Spinal cord (tissue), 10 donors: ENCODE results near the gene ATP1B2. TPM values are rescaled to one million over a fixed set of nuclear protein-coding genes. Genes with fewer than 3 reads are reported as not detected.

Experiments
- DNase-seq, 6 donors: peaks; one replicate each; pipeline versions ENCODE4 v3.0.0 to v3.0.0-alpha.2; 2013 to 2015; ENCODE audit warnings: low spot score in 6 of 6, low read depth in 4 of 6
- H3K27ac ChIP-seq: one replicate; pipeline ENCODE4 v1.5.1; 2013; ENCODE audit warnings: low read depth, low read length, control low read depth
- H3K27me3 ChIP-seq: one replicate; pipeline ENCODE4 v1.6.1; 2013; ENCODE audit warnings: low read length; ENCODE audit not compliant: control insufficient read depth, insufficient read depth
- H3K36me3 ChIP-seq: one replicate; pipeline ENCODE4 v1.6.1; 2013; ENCODE audit warnings: low read length; ENCODE audit not compliant: control insufficient read depth, insufficient read depth
- H3K4me1 ChIP-seq: one replicate; pipeline ENCODE4 v1.6.1; 2013; ENCODE audit warnings: low read length; ENCODE audit not compliant: control insufficient read depth, insufficient read depth
- H3K4me3 ChIP-seq: one replicate; pipeline ENCODE4 v1.5.1; 2013; ENCODE audit warnings: low read depth, low read length, control low read depth
- H3K9me3 ChIP-seq: one replicate; pipeline ENCODE4 v1.6.1; 2013; ENCODE audit warnings: low read length; ENCODE audit not compliant: control insufficient read depth, insufficient read depth
- WGBS: methylation state at CpG from one replicate; pipeline ENCODE4 v1.1.5; 2013; ENCODE audit warnings: missing lambda C conversion rate; ENCODE audit not compliant: insufficient coverage; 5-methylcytosine and 5-hydroxymethylcytosine counted together
- polyA plus RNA-seq, 2 donors: library from polyadenylated mRNA; unstranded; fragments of 120-200 nt; gene quantifications; one replicate each; pipeline ENCODE4 v1.2.1, GENCODE V29; 2013; ENCODE audit not compliant: insufficient read length in 2 of 2
- total RNA-seq, 2 donors: library from RNA; depleted of rRNA in 1 of 2; stranded (reverse); fragments of 120-200 nt in 1 of 2; fragments of >200 nt in 1 of 2; gene quantifications; one replicate each; pipeline versions ENCODE4 v1.2.3 to v1.2.4, GENCODE V29; 2013 to 2014
- donor health status: healthy.

Gene ATP1B2
- total and polyA plus RNA-seq, 4 donors, result 29.1 to 332 (median 174) TPM

DNA sequence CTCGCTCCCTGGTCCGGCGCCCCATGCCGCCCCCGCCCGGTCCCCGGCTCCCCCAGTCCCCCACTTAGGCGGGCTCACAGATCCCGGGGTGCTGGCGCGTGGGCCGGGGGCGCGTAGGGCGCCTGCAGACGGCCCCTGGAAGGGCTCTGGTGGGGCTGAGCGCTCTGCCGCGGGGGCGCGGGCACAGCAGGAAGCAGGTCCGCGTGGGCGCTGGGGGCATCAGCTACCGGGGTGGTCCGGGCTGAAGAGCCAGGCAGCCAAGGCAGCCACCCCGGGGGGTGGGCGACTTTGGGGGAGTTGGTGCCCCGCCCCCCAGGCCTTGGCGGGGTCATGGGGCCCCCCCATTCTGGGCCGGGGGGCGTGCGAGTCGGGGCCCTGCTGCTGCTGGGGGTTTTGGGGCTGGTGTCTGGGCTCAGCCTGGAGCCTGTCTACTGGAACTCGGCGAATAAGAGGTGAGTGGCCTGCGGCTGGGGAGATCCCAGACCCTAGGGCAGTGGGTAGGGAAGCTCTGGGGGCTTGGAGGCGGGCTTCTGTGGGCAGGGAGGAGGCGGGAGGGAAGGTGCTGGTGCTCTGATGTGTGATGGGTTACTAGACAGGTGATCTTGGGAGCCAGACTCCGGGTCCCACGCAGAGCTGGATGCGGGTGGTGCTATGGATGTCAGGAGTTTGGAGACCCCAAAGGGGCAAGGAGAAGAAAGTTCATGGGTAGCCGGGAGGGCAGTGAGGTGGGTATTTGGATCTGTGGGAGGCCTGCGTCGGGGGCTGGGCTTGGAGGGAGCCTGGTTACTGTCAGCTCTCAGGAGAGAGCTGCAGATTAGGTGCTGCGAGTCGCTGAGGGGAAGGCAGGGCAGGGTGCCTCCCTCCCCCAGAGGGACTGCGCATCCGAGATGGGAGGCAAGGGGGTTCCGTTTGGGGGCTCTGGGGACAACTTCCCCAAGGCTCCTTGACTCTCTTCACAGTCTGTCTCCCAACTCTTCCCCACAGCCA is 54.8 kb downstream of the ATP1B2 start:
- WGBS, result under 1% methylated on average over 49 of the region's 50 CpGs
- Histone ChIP-seq H3K27ac (no peak overlapping the region), H3K27me3 (peaks cover 3% of the 10 kb centered on the region)

GRCh38 chr17:7706631-7707354 is 56.1 kb downstream of the ATP1B2 start:
- Histone ChIP-seq H3K4me1 (peaks cover 67% of the 10 kb centered on the region), H3K9me3 (no peaks in the 10 kb centered on the region), H3K27me3 (peaks cover 3% of the 10 kb centered on the region), H3K27ac (no peak overlapping the region), H3K4me3 (peak overlapping the region; percentile 60), H3K36me3 (peaks cover 40% of the 10 kb centered on the region)
- 90% methylated on average over 1 of the region's 3 CpGs for WGBS
- no peak for DNase-seq

More for the DNA sequence above, 54.8 kb downstream of the ATP1B2 start:
- peak in 1 of 6 donors; percentile 35 for DNase-seq
- Histone ChIP-seq H3K9me3 (no peaks in the 10 kb centered on the region), H3K36me3 (peaks cover 51% of the 10 kb centered on the region), H3K4me3 (peak overlapping the region; percentile 60), H3K4me1 (peaks cover 61% of the 10 kb centered on the region)

Other genes starting within 250 kb of the ATP1B2 start
- gene TMEM256, start 246.8 kb upstream of the ATP1B2 start, total RNA-seq, result 100 to 1,000 TPM in 1 of 2 donors, 10 to 100 TPM in 1; 70.9 to 130 TPM
- gene TMEM256, start 246.8 kb upstream of the ATP1B2 start, polyA plus RNA-seq, result 10 to 100 TPM; 48.6 to 54.7 TPM
- gene NLGN2, start 243.1 kb upstream of the ATP1B2 start, total RNA-seq, result 10 to 100 TPM; 21.5 to 25.3 TPM
- gene NLGN2, start 243.1 kb upstream of the ATP1B2 start, polyA plus RNA-seq, result 100 to 1,000 TPM; 196 to 210 TPM
- gene SPEM1, start 230.6 kb upstream of the ATP1B2 start, total RNA-seq, result not detected
- under 1 TPM in 1 of 2 donors, not detected in 1; 0.29 TPM for gene SPEM1, start 230.6 kb upstream of the ATP1B2 start, polyA plus RNA-seq
- gene SPEM2, start 225.3 kb upstream of the ATP1B2 start, total RNA-seq, result not detected
- gene SPEM2, start 225.3 kb upstream of the ATP1B2 start, polyA plus RNA-seq, result under 1 TPM; 0.23 to 0.67 TPM
- not detected for gene SPEM3, start 222.1 kb upstream of the ATP1B2 start, total RNA-seq
- under 1 TPM in 1 of 2 donors, not detected in 1; 0.05 TPM for gene SPEM3, start 222.1 kb upstream of the ATP1B2 start, polyA plus RNA-seq
- 1 to 10 TPM in 1 of 2 donors, under 1 TPM in 1; 0.69 to 1.3 TPM for gene TMEM102, start 215.5 kb upstream of the ATP1B2 start, total RNA-seq
- gene TMEM102, start 215.5 kb upstream of the ATP1B2 start, polyA plus RNA-seq, result 1 to 10 TPM; 2.1 to 2.4 TPM
- 10 to 100 TPM; 11.2 to 25.7 TPM for gene FGF11, start 211.4 kb upstream of the ATP1B2 start, total RNA-seq
- 10 to 100 TPM; 32.8 to 42.2 TPM for gene FGF11, start 211.4 kb upstream of the ATP1B2 start, polyA plus RNA-seq
- gene CHRNB1, start 205.9 kb upstream of the ATP1B2 start, total RNA-seq, result 10 to 100 TPM; 19.1 to 25.9 TPM
- gene CHRNB1, start 205.9 kb upstream of the ATP1B2 start, polyA plus RNA-seq, result 10 to 100 TPM; 20.9 TPM
- 10 to 100 TPM; 19.8 to 32.6 TPM for gene ZBTB4, start 171.3 kb upstream of the ATP1B2 start, total RNA-seq
- gene ZBTB4, start 171.3 kb upstream of the ATP1B2 start, polyA plus RNA-seq, result 10 to 100 TPM; 59.6 to 60.6 TPM
- gene SLC35G6, start 169.5 kb upstream of the ATP1B2 start, total RNA-seq, result not detected
- 1 to 10 TPM in 1 of 2 donors, under 1 TPM in 1; 0.40 to 1.4 TPM for gene SLC35G6, start 169.5 kb upstream of the ATP1B2 start, polyA plus RNA-seq
- 10 to 100 TPM; 50.3 to 61.9 TPM for gene POLR2A, start 166.6 kb upstream of the ATP1B2 start, total RNA-seq
- gene POLR2A, start 166.6 kb upstream of the ATP1B2 start, polyA plus RNA-seq, result 10 to 100 TPM; 90.9 to 92.7 TPM
- gene TNFSF12, start 101.9 kb upstream of the ATP1B2 start, total RNA-seq, result 10 to 100 TPM in 1 of 2 donors, 1 to 10 TPM in 1; 5.6 to 15.5 TPM
- gene TNFSF12, start 101.9 kb upstream of the ATP1B2 start, polyA plus RNA-seq, result 10 to 100 TPM; 23.5 to 31.4 TPM
- gene TNFSF13, start 92.2 kb upstream of the ATP1B2 start, total RNA-seq, result 1 to 10 TPM; 1.8 to 4.9 TPM
- gene TNFSF13, start 92.2 kb upstream of the ATP1B2 start, polyA plus RNA-seq, result 1 to 10 TPM; 4.2 to 4.5 TPM
- 10 to 100 TPM; 50.1 to 71.5 TPM for gene SENP3, start 89.0 kb upstream of the ATP1B2 start, total RNA-seq
- 10 to 100 TPM; 64.2 TPM for gene SENP3, start 89.0 kb upstream of the ATP1B2 start, polyA plus RNA-seq
- 10 to 100 TPM; 13.3 to 44.6 TPM for gene CD68, start 71.3 kb upstream of the ATP1B2 start, total RNA-seq
- 10 to 100 TPM; 48.9 to 52.1 TPM for gene CD68, start 71.3 kb upstream of the ATP1B2 start, polyA plus RNA-seq
- gene MPDU1, start 67.1 kb upstream of the ATP1B2 start, total RNA-seq, result 10 to 100 TPM; 41.2 to 77.3 TPM
- 10 to 100 TPM; 92.6 to 96.7 TPM for gene MPDU1, start 67.1 kb upstream of the ATP1B2 start, polyA plus RNA-seq
- gene SOX15, start 60.8 kb upstream of the ATP1B2 start, total RNA-seq, result 1 to 10 TPM; 1.2 to 6.8 TPM
- gene SOX15, start 60.8 kb upstream of the ATP1B2 start, polyA plus RNA-seq, result 10 to 100 TPM; 15.2 to 17.2 TPM
- 10 to 100 TPM; 35.4 to 59.3 TPM for gene FXR2, start 36.0 kb upstream of the ATP1B2 start, total RNA-seq
- 10 to 100 TPM; 54.1 to 66.8 TPM for gene FXR2, start 36.0 kb upstream of the ATP1B2 start, polyA plus RNA-seq
- 100 to 1,000 TPM in 1 of 2 donors, 10 to 100 TPM in 1; 33.5 to 124 TPM for gene SAT2, start 23.1 kb upstream of the ATP1B2 start, total RNA-seq
- 100 to 1,000 TPM in 1 of 2 donors, 10 to 100 TPM in 1; 97.8 to 108 TPM for gene SAT2, start 23.1 kb upstream of the ATP1B2 start, polyA plus RNA-seq
- 1 to 10 TPM in 1 of 2 donors, under 1 TPM in 1; 0.20 to 1.5 TPM for gene SHBG, start 20.8 kb upstream of the ATP1B2 start, total RNA-seq
- gene SHBG, start 20.8 kb upstream of the ATP1B2 start, polyA plus RNA-seq, result 1 to 10 TPM; 1.0 to 2.7 TPM
- 10 to 100 TPM; 12.1 to 17.2 TPM for gene TP53, start 36.6 kb downstream of the ATP1B2 start, total RNA-seq
- 10 to 100 TPM; 32.3 to 36.8 TPM for gene TP53, start 36.6 kb downstream of the ATP1B2 start, polyA plus RNA-seq
- gene WRAP53, start 37.6 kb downstream of the ATP1B2 start, total RNA-seq, result 10 to 100 TPM in 1 of 2 donors, 1 to 10 TPM in 1; 4.9 to 13.4 TPM
- gene WRAP53, start 37.6 kb downstream of the ATP1B2 start, polyA plus RNA-seq, result 10 to 100 TPM; 17.7 to 17.9 TPM
- 10 to 100 TPM; 18.7 to 39.9 TPM for gene EFNB3, start 54.3 kb downstream of the ATP1B2 start, total RNA-seq
- gene EFNB3, start 54.3 kb downstream of the ATP1B2 start, polyA plus RNA-seq, result 100 to 1,000 TPM; 205 to 243 TPM
- 1 to 10 TPM; 1.3 to 2.8 TPM for gene DNAH2, start 66.8 kb downstream of the ATP1B2 start, total RNA-seq
- 1 to 10 TPM; 3.1 to 3.2 TPM for gene DNAH2, start 66.8 kb downstream of the ATP1B2 start, polyA plus RNA-seq
- 10 to 100 TPM in 1 of 2 donors, 1 to 10 TPM in 1; 9.6 to 11.2 TPM for gene KDM6B, start 183.3 kb downstream of the ATP1B2 start, total RNA-seq
- 10 to 100 TPM; 29.8 to 34.0 TPM for gene KDM6B, start 183.3 kb downstream of the ATP1B2 start, polyA plus RNA-seq
- 10 to 100 TPM in 1 of 2 donors, 1 to 10 TPM in 1; 2.7 to 27.6 TPM for gene TMEM88, start 204.1 kb downstream of the ATP1B2 start, total RNA-seq
- 10 to 100 TPM; 12.1 to 15.0 TPM for gene TMEM88, start 204.1 kb downstream of the ATP1B2 start, polyA plus RNA-seq
- 100 to 1,000 TPM in 1 of 2 donors, 10 to 100 TPM in 1; 46.4 to 167 TPM for gene NAA38, start 206.6 kb downstream of the ATP1B2 start, total RNA-seq
- gene NAA38, start 206.6 kb downstream of the ATP1B2 start, polyA plus RNA-seq, result 100 to 1,000 TPM; 103 to 105 TPM
- 10 to 100 TPM in 1 of 2 donors, 1 to 10 TPM in 1; 8.2 to 21.9 TPM for gene CYB5D1, start 207.1 kb downstream of the ATP1B2 start, total RNA-seq
- 10 to 100 TPM; 20.1 to 21.0 TPM for gene CYB5D1, start 207.1 kb downstream of the ATP1B2 start, polyA plus RNA-seq
- gene CHD3, start 237.9 kb downstream of the ATP1B2 start, total RNA-seq, result 100 to 1,000 TPM in 1 of 2 donors, 10 to 100 TPM in 1; 87.0 to 100 TPM
- 100 to 1,000 TPM; 154 to 188 TPM for gene CHD3, start 237.9 kb downstream of the ATP1B2 start, polyA plus RNA-seq